Vagina (tissue), 2 donors: ENCODE results near the gene PIP4K2A.

Experiments
- CTCF ChIP-seq, 3 experiments: fragments of 450-650 bp in 2 of 3; fragments of 200-600 bp in 1 of 3; sonication (generic) in 1 of 3; IDR thresholded peaks; one replicate each; pipeline ENCODE4 v1.5.1; 2017 to 2019; ENCODE audit warnings: antibody characterized with exemption in 3 of 3, mild to moderate bottlenecking in 2 of 3, moderate library complexity in 2 of 3
- POLR2A ChIP-seq, 2 donors: fragments of 450-650 bp; IDR thresholded peaks; one replicate each; pipeline ENCODE4 v1.6.1; 2017; ENCODE audit warnings: antibody characterized with exemption in 2 of 2, mild to moderate bottlenecking in 2 of 2, moderate library complexity in 2 of 2

- TF ChIP-seq POLR2A (IDR thresholded peaks at IDR 0.05) (no peak), CTCF (IDR thresholded peaks at IDR 0.05) (peak in 1 of 3 experiments; percentile 36)
Measured at GRCh38 chr10:22550732-22551131, 163.6 kb downstream of the PIP4K2A start.
